Activated CD4-positive, alpha-beta T cell treated with anti-CD3 and anti-CD28 coated beads, Interleukin-2, amount 10 ng/mL, durations not matched to agents 24 days and 14 days (primary cell): Measurements from ENCODE around the gene OR2AK2. TPM values are rescaled to one million over a fixed set of nuclear protein-coding genes. Genes with fewer than 3 reads are reported as not detected.

Source experiments
- DNase-seq: peaks from one replicate; pipeline ENCODE4 v3.0.0; 2022
- H3K27ac Mint-ChIP-seq: one replicate; pipeline ENCODE4 v1.8.0; 2022; ENCODE audit warnings: mild to moderate bottlenecking, mixed read lengths
- H3K27me3 Mint-ChIP-seq: one replicate; pipeline ENCODE4 v1.8.0; 2022; ENCODE audit warnings: mixed read lengths
- H3K36me3 Mint-ChIP-seq: one replicate; pipeline ENCODE4 v1.8.0; 2022; ENCODE audit warnings: low read depth, mild to moderate bottlenecking, mixed read lengths
- H3K4me1 Mint-ChIP-seq: one replicate; pipeline ENCODE4 v1.8.0; 2021; ENCODE audit warnings: mixed read lengths
- H3K4me3 Mint-ChIP-seq: one replicate; pipeline ENCODE4 v1.8.0; 2022; ENCODE audit warnings: mild to moderate bottlenecking, moderate library complexity, mixed read lengths
- H3K9me3 Mint-ChIP-seq: one replicate; pipeline ENCODE4 v1.8.0; 2021; ENCODE audit warnings: mixed read lengths
- intact Hi-C: fragments of 100-400 bp; cut with micrococcal nuclease; formaldehyde crosslinking; loops from one replicate; pipeline ENCODE4 v1.15.1; 2023
- total RNA-seq: library from RNA; stranded (reverse); gene quantifications from 2 replicates; pipeline ENCODE4 v1.2.3, GENCODE V29; 2022

Gene OR2AK2
- total RNA-seq, 1 donor from 2014 or later, result not detected

- intact Hi-C loops, result no loop called here
- Mint-ChIP-seq H3K36me3 (no peaks in the 10 kb centered on the region), H3K4me3 (no peak overlapping the region), H3K4me1 (no peaks in the 10 kb centered on the region), H3K27me3 (no peaks in the 10 kb centered on the region), H3K9me3 (peaks cover 3% of the 10 kb centered on the region), H3K27ac (no peak overlapping the region)
- DNase-seq, result no peak
Observed at GRCh38 chr1:247966532-247967204, 1.6 kb downstream of the OR2AK2 start.

- Mint-ChIP-seq H3K27me3 (no peaks in the 10 kb centered on the region), H3K27ac (no peak overlapping the region), H3K9me3 (no peaks in the 10 kb centered on the region), H3K36me3 (no peaks in the 10 kb centered on the region), H3K4me1 (no peaks in the 10 kb centered on the region), H3K4me3 (no peak overlapping the region)
- intact Hi-C loops, result no loop called here
- DNase-seq, result no peak
Observed at GRCh38 chr1:247992986-247993385, 28.0 kb downstream of the OR2AK2 start.

GRCh38 chr1:247998811-247999210 is 33.8 kb downstream of the OR2AK2 start:
- H3K27me3 Mint-ChIP-seq, result no peaks in the 10 kb centered on the region
- H3K4me3 Mint-ChIP-seq, result no peak overlapping the region
- no peak overlapping the region for H3K27ac Mint-ChIP-seq
- no peaks in the 10 kb centered on the region for H3K4me1 Mint-ChIP-seq
- DNase-seq, result no peak
- intact Hi-C loops, result no loop called here
- H3K9me3 Mint-ChIP-seq, result no peaks in the 10 kb centered on the region
- no peaks in the 10 kb centered on the region for H3K36me3 Mint-ChIP-seq

- no peak for DNase-seq
- Mint-ChIP-seq H3K27me3 (no peaks in the 10 kb centered on the region), H3K36me3 (no peaks in the 10 kb centered on the region), H3K4me3 (no peak overlapping the region), H3K9me3 (no peaks in the 10 kb centered on the region), H3K4me1 (no peaks in the 10 kb centered on the region), H3K27ac (no peak overlapping the region)
- intact Hi-C loops, result no loop called here
Observed at GRCh38 chr1:248000169-248000568, 35.1 kb downstream of the OR2AK2 start.

GRCh38 chr1:248007778-248008177 is 42.7 kb downstream of the OR2AK2 start:
- DNase-seq, result no peak
- H3K4me3 Mint-ChIP-seq, result no peak overlapping the region
- peaks cover 26% of the 10 kb centered on the region for H3K9me3 Mint-ChIP-seq
- H3K4me1 Mint-ChIP-seq, result no peaks in the 10 kb centered on the region
- no peaks in the 10 kb centered on the region for H3K36me3 Mint-ChIP-seq
- H3K27ac Mint-ChIP-seq, result no peak overlapping the region
- intact Hi-C loops, result no loop called here
- H3K27me3 Mint-ChIP-seq, result no peaks in the 10 kb centered on the region

GRCh38 chr1:248009681-248010080 is 44.6 kb downstream of the OR2AK2 start:
- DNase-seq, result no peak
- Mint-ChIP-seq H3K36me3 (no peaks in the 10 kb centered on the region), H3K9me3 (peaks cover 26% of the 10 kb centered on the region), H3K4me1 (no peaks in the 10 kb centered on the region), H3K27me3 (no peaks in the 10 kb centered on the region), H3K27ac (no peak overlapping the region), H3K4me3 (no peak overlapping the region)
- intact Hi-C loops, result no loop called here

GRCh38 chr1:248013229-248013710 is 48.2 kb downstream of the OR2AK2 start, which contains the start of gene OR2L5:
OR2L5 (plus strand) TSS chr1:248013660; CDS start chr1:248021948, 8,288 bp downstream.
- DNase-seq, result no peak

GRCh38 chr1:248015803-248016202 is 50.8 kb downstream of the OR2AK2 start:
- no peaks in the 10 kb centered on the region for H3K4me1 Mint-ChIP-seq
- no peaks in the 10 kb centered on the region for H3K36me3 Mint-ChIP-seq
- no peak for DNase-seq
- H3K27ac Mint-ChIP-seq, result no peak overlapping the region
- no peaks in the 10 kb centered on the region for H3K27me3 Mint-ChIP-seq
- H3K9me3 Mint-ChIP-seq, result peaks cover 6% of the 10 kb centered on the region
- H3K4me3 Mint-ChIP-seq, result no peak overlapping the region
- intact Hi-C loops, result no loop called here

More at GRCh38 chr1:248013229-248013710, 48.2 kb downstream of the OR2AK2 start, which contains the start of gene OR2L5:
- no peak within 1 kb of the TSS for H3K4me3 Mint-ChIP-seq
- no peak within 1 kb of the TSS for H3K27ac Mint-ChIP-seq
- H3K9me3 Mint-ChIP-seq, result peaks cover 26% of the 10 kb centered on the region
- H3K4me1 Mint-ChIP-seq, result no peaks in the 10 kb centered on the region
- intact Hi-C loops, result no loop called here
- H3K27me3 Mint-ChIP-seq, result no peaks in the 10 kb centered on the region
- no peaks in the 10 kb centered on the region for H3K36me3 Mint-ChIP-seq

Other genes starting within 250 kb of the OR2AK2 start
- gene OR6F1, start 248.6 kb upstream of the OR2AK2 start, total RNA-seq, result not detected in 2 replicates
- gene OR14K1, start 226.6 kb upstream of the OR2AK2 start, total RNA-seq, result not detected in 2 replicates
- not detected in 2 replicates for gene OR14A2, start 217.1 kb upstream of the OR2AK2 start, total RNA-seq
- gene OR1C1, start 204.7 kb upstream of the OR2AK2 start, total RNA-seq, result not detected in 2 replicates
- not detected in 2 replicates for gene OR14A16, start 141.1 kb upstream of the OR2AK2 start, total RNA-seq
- not detected in 2 replicates for gene OR11L1, start 123.3 kb upstream of the OR2AK2 start, total RNA-seq
- 0.23 and 0.24 TPM in 2 replicates for gene TRIM58, start 108.0 kb upstream of the OR2AK2 start, total RNA-seq
- gene OR2W3, start 69.6 kb upstream of the OR2AK2 start, total RNA-seq, result 0.21 TPM in 1 of 2 replicates, not detected in the other
- not detected in 2 replicates for gene OR2T8, start 45.0 kb upstream of the OR2AK2 start, total RNA-seq
- not detected in 2 replicates for gene OR2AJ1, start 40.3 kb upstream of the OR2AK2 start, total RNA-seq
- not detected in 2 replicates for gene OR2L8, start 16.4 kb upstream of the OR2AK2 start, total RNA-seq
- not detected in 2 replicates for gene OR2L5, start 48.4 kb downstream of the OR2AK2 start, total RNA-seq
- gene OR2L2, start 64.8 kb downstream of the OR2AK2 start, total RNA-seq, result 0.07 TPM in 2 replicates
- gene OR2L3, start 81.6 kb downstream of the OR2AK2 start, total RNA-seq, result not detected in 2 replicates
- not detected in 2 replicates for gene OR2L13, start 130.0 kb downstream of the OR2AK2 start, total RNA-seq
- not detected in 2 replicates for gene OR2M5, start 179.9 kb downstream of the OR2AK2 start, total RNA-seq
- not detected in 2 replicates for gene OR2M2, start 209.6 kb downstream of the OR2AK2 start, total RNA-seq
- not detected in 2 replicates for gene OR2M3, start 232.0 kb downstream of the OR2AK2 start, total RNA-seq